PC-3 (cell line): ENCODE data around the gene ACOXL. TPM values are rescaled to one million over a fixed set of nuclear protein-coding genes. Genes with fewer than 3 reads are reported as not detected.

Source experiments
- ATAC-seq: fragments of 200-7000 bp; cut with Tn5 transposase; 2 replicates; pipeline ENCODE4 v1.9.1; 2020; ENCODE audit warnings: mild to moderate bottlenecking, moderate library complexity
- BruUV-seq: library from RNA; stranded (reverse); fragments of 400-500 nt; replicated peaks from 2 replicates; lab custom pipeline; 2021; lab: Mats Ljungman, UMichigan
- CTCF ChIA-PET: fragments of 300-600 bp; sonication (Branson Sonifier 250); formaldehyde crosslinking; loops from one replicate; lab custom pipeline; 2022; ENCODE audit warnings: antibody characterized with exemption; lab: Charles Lee
- POLR2A ChIA-PET: fragments of 300-600 bp; sonication (Branson Sonifier 250); formaldehyde crosslinking; loops from one replicate; lab custom pipeline; 2022; ENCODE audit warnings: antibody characterized with exemption; ENCODE audit not compliant: unreplicated experiment; lab: Charles Lee
- DNase-seq: peaks from one replicate; pipeline ENCODE4 v3.0.0-alpha.2; 2015
- H2AFZ ChIP-seq: fragments of 300-600 bp; sonication (generic); 2 replicates; pipeline ENCODE4 v1.6.0; 2016; ENCODE audit warnings: antibody characterized with exemption, low read length
- H3F3A ChIP-seq: fragments of 300-600 bp; sonication (generic); one replicate; pipeline ENCODE4 v1.6.0; 2017; ENCODE audit warnings: antibody characterized with exemption, low read length, control low read depth, mild to moderate bottlenecking; ENCODE audit not compliant: unreplicated experiment
- H3K27ac ChIP-seq: fragments of 300-600 bp; sonication (generic); 2 replicates; pipeline ENCODE4 v1.5.1; 2016; ENCODE audit warnings: mild to moderate bottlenecking, low read length
- H3K27me3 ChIP-seq: fragments of 300-600 bp; sonication (generic); 2 replicates; pipeline ENCODE4 v1.6.1; 2016; ENCODE audit warnings: low read length, mixed read lengths
- H3K36me3 ChIP-seq: fragments of 300-600 bp; sonication (generic); 2 replicates; pipeline ENCODE4 v1.6.1; 2016; ENCODE audit warnings: low read depth, mixed run types, low read length, mixed read lengths
- H3K4me1 ChIP-seq: fragments of 300-600 bp; sonication (generic); 2 replicates; pipeline ENCODE4 v1.5.1; 2016; ENCODE audit warnings: low read length; ENCODE audit not compliant: insufficient read depth
- H3K4me2 ChIP-seq: fragments of 300-600 bp; sonication (generic); 2 replicates; pipeline ENCODE4 v1.6.0; 2016; ENCODE audit warnings: low read length
- H3K4me3 ChIP-seq: fragments of 300-600 bp; sonication (generic); 2 replicates; pipeline ENCODE4 v1.5.1; 2016; ENCODE audit warnings: mild to moderate bottlenecking, low read length, mixed read lengths
- H3K79me2 ChIP-seq: fragments of 300-600 bp; sonication (generic); 2 replicates; pipeline ENCODE4 v1.6.1; 2017; ENCODE audit warnings: low read length, mixed read lengths
- H3K9ac ChIP-seq: fragments of 300-600 bp; sonication (generic); 2 replicates; pipeline ENCODE4 v1.6.0; 2016; ENCODE audit warnings: mild to moderate bottlenecking, low read length
- H3K9me2 ChIP-seq: fragments of 300-600 bp; sonication (generic); replicated peaks from 2 replicates; pipeline ENCODE4 v1.6.1; 2016; ENCODE audit warnings: mixed run types, low read length, mixed read lengths
- H3K9me3 ChIP-seq: fragments of 300-600 bp; sonication (generic); 2 replicates; pipeline ENCODE4 v1.6.1; 2016; ENCODE audit warnings: low read length, mixed read lengths
- H4K20me1 ChIP-seq: fragments of 300-600 bp; sonication (generic); 2 replicates; pipeline ENCODE4 v1.6.1; 2016; ENCODE audit warnings: low read length, mixed read lengths
- CTCF ChIP-seq: fragments of 300-600 bp; sonication (generic); conservative IDR thresholded peaks from 2 replicates; pipeline ENCODE4 v1.5.1; 2017; ENCODE audit warnings: antibody characterized with exemption, low read depth, mild to moderate bottlenecking, low read length
- EZH2 ChIP-seq: fragments of 300-600 bp; sonication (generic); IDR thresholded peaks from one replicate; pipeline ENCODE4 v1.6.1; 2017; ENCODE audit warnings: antibody characterized with exemption, mild to moderate bottlenecking, low read length; ENCODE audit not compliant: unreplicated experiment
- EZH2phosphoT487 ChIP-seq: fragments of 300-600 bp; sonication (generic); IDR thresholded peaks from 2 replicates; pipeline ENCODE4 v1.6.1; 2018; ENCODE audit warnings: mild to moderate bottlenecking, antibody characterized with exemption, low read length, borderline replicate concordance
- intact Hi-C: fragments of 100-400 bp; cut with micrococcal nuclease; formaldehyde crosslinking; loops from 2 replicates; pipeline ENCODE4 v1.9.0; 2023
- total RNA-seq: library from RNA; depleted of rRNA; stranded (reverse); fragments of >200 nt; gene quantifications from 2 replicates; pipeline ENCODE4 v1.2.3, GENCODE V29; 2014

The ACOXL gene
- total RNA-seq, 1 experiment from 2014 or later, result 16.3 TPM

DNA sequence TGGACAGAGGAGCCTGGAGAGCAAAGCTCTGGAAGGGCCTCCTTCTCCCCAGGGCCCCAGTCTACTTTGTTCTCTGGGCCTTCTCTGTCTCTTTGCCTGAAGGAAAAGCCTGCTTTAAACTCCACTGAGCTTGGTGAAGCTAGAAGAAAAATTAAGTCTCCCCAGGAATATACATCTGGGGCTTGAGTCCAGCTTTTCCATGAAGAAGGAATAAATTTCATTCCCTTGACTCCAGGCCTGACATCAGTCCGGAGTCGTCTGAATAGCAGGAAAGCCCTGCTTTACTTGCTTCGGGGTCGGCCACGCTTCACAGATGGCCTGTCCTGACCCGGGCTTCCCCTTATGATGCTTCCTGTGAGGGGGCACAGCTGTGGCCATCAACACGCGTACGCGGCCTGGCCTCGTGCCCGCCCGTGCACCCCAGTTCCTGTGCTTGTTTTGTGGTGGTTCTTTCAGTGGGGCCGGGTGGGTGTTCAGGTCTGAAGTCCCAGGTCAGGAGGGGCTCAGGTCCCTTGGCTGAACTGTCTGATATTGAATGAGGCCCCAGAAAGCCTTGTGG lies 73.6 kb downstream of the ACOXL start:
- H3F3A ChIP-seq, result no peaks in the 10 kb centered on the region
- no peaks in the 10 kb centered on the region for H3K4me1 ChIP-seq
- H3K79me2 ChIP-seq, result no peaks in the 10 kb centered on the region
- H3K9me3 ChIP-seq, result no peaks in the 10 kb centered on the region
- BruUV-seq, result no TSS peak
- no peak overlapping the region for H3K9ac ChIP-seq
- no peak for DNase-seq
- 0 out of 2 replicates have a peak, but pooled peaks cover 6% of the 10 kb centered on the region for H3K36me3 ChIP-seq
- intact Hi-C loops, result no loop called here
- no peak for ATAC-seq
- TF ChIP-seq CTCF (no peak), EZH2 (no peak), EZH2phosphoT487 (no peak)
- POLR2A ChIA-PET, result no interaction called here
- no peak overlapping the region for H3K4me2 ChIP-seq
- no peaks in the 10 kb centered on the region for H3K9me2 ChIP-seq
- H3K4me3 ChIP-seq, result no peak overlapping the region
- no peak overlapping the region for H3K27ac ChIP-seq
- no peak overlapping the region for H2AFZ ChIP-seq
- CTCF ChIA-PET, result no interaction called here
- H3K27me3 ChIP-seq, result no peaks in the 10 kb centered on the region
- H4K20me1 ChIP-seq, result no peaks in the 10 kb centered on the region

DNA sequence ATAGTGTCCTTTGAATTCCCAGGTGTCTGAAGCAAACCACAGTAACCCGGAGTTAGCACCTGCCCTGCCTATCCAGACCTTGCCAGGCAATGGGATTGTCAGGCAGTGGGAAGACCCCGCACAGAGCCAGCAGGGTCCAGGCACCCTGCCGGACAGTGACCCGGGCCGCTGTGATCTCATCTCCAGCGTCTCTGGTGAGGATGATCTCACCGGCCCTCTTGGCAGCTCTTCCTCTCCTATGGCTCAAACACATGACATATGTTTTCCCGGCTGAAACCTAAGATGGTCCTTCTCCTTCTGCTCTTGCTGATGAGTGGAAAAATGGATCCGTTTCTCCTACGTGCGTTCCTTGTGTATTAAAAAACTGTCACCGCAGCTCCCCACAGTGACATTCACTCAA lies 75.1 kb downstream of the ACOXL start:
- intact Hi-C loops, result no loop called here
- TF ChIP-seq CTCF (no peak), EZH2phosphoT487 (no peak), EZH2 (no peak)

DNA sequence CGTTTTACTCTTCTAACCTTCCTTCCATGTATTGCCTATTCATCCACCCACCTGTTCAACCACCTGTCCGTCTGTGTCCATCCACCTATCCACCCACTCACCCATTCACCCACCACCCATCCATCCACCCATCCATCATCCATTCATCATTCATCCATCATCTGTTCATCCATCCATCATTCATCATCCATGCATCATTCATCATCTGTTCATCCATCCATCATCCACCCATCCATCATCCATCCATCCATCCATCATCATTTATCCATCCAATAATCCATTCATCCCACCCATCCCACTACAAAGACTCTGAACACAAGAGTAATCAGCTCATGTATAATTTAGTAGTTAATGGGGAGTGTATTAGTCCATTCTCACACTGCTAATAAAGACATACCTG lies 78.0 kb downstream of the ACOXL start:
- Histone ChIP-seq H3K9me2 (no peaks in the 10 kb centered on the region), H3K4me2 (no peak overlapping the region), H3K9ac (no peak overlapping the region), H2AFZ (no peak overlapping the region), H3F3A (no peaks in the 10 kb centered on the region), H3K27ac (no peak overlapping the region), H3K27me3 (no peaks in the 10 kb centered on the region), H4K20me1 (no peaks in the 10 kb centered on the region), H3K36me3 (no peaks in the 10 kb centered on the region; the same call in none of the 2 replicates), H3K4me1 (no peaks in the 10 kb centered on the region; the same call in 1 of the 2 replicates), H3K79me2 (no peaks in the 10 kb centered on the region), H3K9me3 (no peaks in the 10 kb centered on the region), H3K4me3 (no peak overlapping the region)
- intact Hi-C loops, result loop anchor here (2.0 to 5.0 kb wide), 2 partner anchors 227 to 310 kb away; partner anchors contain the start of gene BCL2L11
- TF ChIP-seq CTCF (no peak), EZH2phosphoT487 (no peak), EZH2 (no peak)
- no TSS peak for BruUV-seq
- POLR2A ChIA-PET, result no interaction called here
- CTCF ChIA-PET, result interaction anchor here (0.5 kb wide), 1 partner anchor 65 kb away, joined by 3 read pairs; no protein-coding TSS in a partner anchor
- ATAC-seq (no peak), DNase-seq (no peak)

More for the DNA sequence above, 75.1 kb downstream of the ACOXL start:
- no peak overlapping the region for H3K4me2 ChIP-seq
- H3F3A ChIP-seq, result no peaks in the 10 kb centered on the region
- no peaks in the 10 kb centered on the region for H3K9me3 ChIP-seq
- no peaks in the 10 kb centered on the region for H4K20me1 ChIP-seq
- no peak overlapping the region for H3K9ac ChIP-seq
- DNase-seq (no peak), ATAC-seq (no peak)
- H2AFZ ChIP-seq, result no peak overlapping the region
- H3K4me1 ChIP-seq, result no peaks in the 10 kb centered on the region; the same call in 1 of the 2 replicates
- ChIA-PET POLR2A (no interaction called here), CTCF (no interaction called here)
- H3K36me3 ChIP-seq, result no peaks in the 10 kb centered on the region; the same call in 1 of the 2 replicates
- no peak overlapping the region for H3K27ac ChIP-seq
- no peaks in the 10 kb centered on the region for H3K27me3 ChIP-seq
- no peak overlapping the region for H3K4me3 ChIP-seq
- no TSS peak for BruUV-seq
- no peaks in the 10 kb centered on the region for H3K9me2 ChIP-seq
- H3K79me2 ChIP-seq, result no peaks in the 10 kb centered on the region
